ENCODE measurements around the gene SAA1.

- TF ChIP-seq CTCF (IDR thresholded peaks at IDR 0.05) (no peak), EZH2 (IDR thresholded peaks at IDR 0.05) (no peak)
Observed at GRCh38 chr11:18312663-18313420, 46.8 kb downstream of the SAA1 start.
